Body of pancreas (tissue), 4 donors: Measurements from ENCODE around the gene GRIK4. TPM values are rescaled to one million over a fixed set of nuclear protein-coding genes. Genes with fewer than 3 reads are reported as not detected.
A peak's percentile ranks its signal among the peaks of the same experiment; 100 is the strongest.
"Not testable (repeated sequence)": the region's sequence is repeated elsewhere in the genome, so short reads cannot be mapped to it uniquely, and the experiment has no call there.

ENCODE experiments used
- ATAC-seq: fragments of 150-250 bp; one replicate; pipeline ENCODE4 v1.9.1; 2016
- DNase-seq, 4 donors: peaks; one replicate each; pipeline ENCODE4 v3.0.0-alpha.2; 2019
- H3K27ac ChIP-seq, 4 donors: fragments of 200-600 bp; sonication (generic); 1 replicate in 3 of 4; 2 replicates in 1 of 4; pipeline versions ENCODE4 v1.5.1 to v1.6.1; 2016 to 2019; ENCODE audit warnings: mild to moderate bottlenecking in 1 of 4, mixed read lengths in 1 of 4, moderate library complexity in 1 of 4
- H3K27me3 ChIP-seq, 2 donors: fragments of 200-600 bp; sonication (generic); one replicate each; pipeline ENCODE4 v1.6.0; 2016; ENCODE audit warnings: mild to moderate bottlenecking in 1 of 2
- H3K36me3 ChIP-seq, 2 donors: fragments of 200-600 bp; sonication (generic); replicated peaks in 1 of 2; 2 replicates each; pipeline ENCODE4 v1.5.1; 2016; ENCODE audit warnings: low read depth in 2 of 2; ENCODE audit not compliant: insufficient read depth in 1 of 2
- H3K4me1 ChIP-seq: fragments of 200-600 bp; sonication (generic); one replicate; pipeline ENCODE4 v1.6.0; 2016
- H3K4me3 ChIP-seq, 2 donors: fragments of 200-600 bp; sonication (generic); 1 replicate in 1 of 2; 2 replicates in 1 of 2; pipeline ENCODE4 v1.5.1; 2016 to 2019
- H3K9me3 ChIP-seq, 3 donors: fragments of 200-600 bp; sonication (generic); 1 replicate in 2 of 3; 2 replicates in 1 of 3; pipeline ENCODE4 v1.5.1; 2016
- CTCF ChIP-seq, 7 experiments: fragments of 450-650 bp in 4 of 7; fragments of 200-600 bp in 3 of 7; sonication (generic) in 3 of 7; IDR thresholded peaks; one replicate each; pipeline ENCODE4 v1.5.1; 2016 to 2019; ENCODE audit warnings: antibody characterized with exemption in 7 of 7
- POLR2A ChIP-seq, 3 donors: fragments of 450-650 bp; IDR thresholded peaks; one replicate each; pipeline ENCODE4 v1.6.1; 2016; ENCODE audit warnings: antibody characterized with exemption in 3 of 3, mild to moderate bottlenecking in 2 of 3
- WGBS, 2 donors: methylation state at CpG; one replicate each; pipeline ENCODE4 v1.1.5; 2017; 5-methylcytosine and 5-hydroxymethylcytosine counted together
- intact Hi-C: fragments of 100-400 bp; cut with DNase I; formaldehyde crosslinking; loops from one replicate; pipeline ENCODE4 v1.15.1; 2023
- total RNA-seq, 2 donors: library from RNA; depleted of rRNA; stranded (reverse); fragments of >200 nt; gene quantifications; one replicate each; pipeline ENCODE4 v1.1.0, GENCODE V29; 2016

Gene GRIK4
- total RNA-seq, 2 donors from 2014 or later: not detected

GRCh38 chr11:120499859-120500258 is 11.7 kb upstream of the GRIK4 start:
- H3K4me1 ChIP-seq: no peaks in the 10 kb centered on the region
- H3K36me3 ChIP-seq: no peaks in the 10 kb centered on the region
- ATAC-seq: no peak
- intact Hi-C loops: no loop called here
- no peak for TF ChIP-seq POLR2A (IDR thresholded peaks at IDR 0.05)
- no peak for TF ChIP-seq CTCF (IDR thresholded peaks at IDR 0.05)
- no peaks in the 10 kb centered on the region for H3K27me3 ChIP-seq
- no peak for DNase-seq
- H3K27ac ChIP-seq: no peak overlapping the region
- no peaks in the 10 kb centered on the region for H3K9me3 ChIP-seq
- WGBS, 2 donors: 56 to 77% methylated on average over 5 of the region's 5 CpGs
- H3K4me3 ChIP-seq: no peak overlapping the region

GRCh38 chr11:120500414-120501071 is 11.0 kb upstream of the GRIK4 start:
- ATAC-seq (no peak), DNase-seq (peak in 1 of 4 donors; percentile 9)
- no peak overlapping the region for H3K27ac ChIP-seq
- H3K36me3 ChIP-seq: no peaks in the 10 kb centered on the region
- no peak overlapping the region for H3K4me3 ChIP-seq
- no peak for TF ChIP-seq POLR2A (IDR thresholded peaks at IDR 0.05)
- TF ChIP-seq CTCF (IDR thresholded peaks at IDR 0.05): no peak
- no peaks in the 10 kb centered on the region for H3K4me1 ChIP-seq
- no peaks in the 10 kb centered on the region for H3K27me3 ChIP-seq
- H3K9me3 ChIP-seq: no peaks in the 10 kb centered on the region
- intact Hi-C loops: no loop called here
- 43 to 66% methylated on average over 13 to 14 of the region's 14 CpGs for whole genome bisulfite sequencing, 2 donors

- no peak for DNase-seq
- H3K27me3 ChIP-seq: no peaks in the 10 kb centered on the region
- no peak overlapping the region for H3K27ac ChIP-seq
- WGBS, 2 donors: 23 to 28% methylated on average over 2 of the region's 2 CpGs
- H3K4me3 ChIP-seq: no peak overlapping the region
- TF ChIP-seq POLR2A (IDR thresholded peaks at IDR 0.05) (no peak), CTCF (IDR thresholded peaks at IDR 0.05) (no peak)
- no peaks in the 10 kb centered on the region for H3K4me1 ChIP-seq
- ATAC-seq: no peak
- intact Hi-C loops: no loop called here
- H3K36me3 ChIP-seq: no peaks in the 10 kb centered on the region
- no peaks in the 10 kb centered on the region for H3K9me3 ChIP-seq
Observed at GRCh38 chr11:120501440-120501839, 10.1 kb upstream of the GRIK4 start.

GRCh38 chr11:120501976-120502755 is 9.4 kb upstream of the GRIK4 start:
- H3K9me3 ChIP-seq: no peaks in the 10 kb centered on the region
- intact Hi-C loops: no loop called here
- no peak for DNase-seq
- TF ChIP-seq POLR2A (IDR thresholded peaks at IDR 0.05) (no peak), CTCF (IDR thresholded peaks at IDR 0.05) (no peak)
- 35 to 38% methylated on average over 5 of the region's 5 CpGs for WGBS, 2 donors
- no peak overlapping the region for H3K4me3 ChIP-seq
- H3K27ac ChIP-seq: no peak overlapping the region
- no peaks in the 10 kb centered on the region for H3K36me3 ChIP-seq
- no peaks in the 10 kb centered on the region for H3K27me3 ChIP-seq
- ATAC-seq: no peak
- no peaks in the 10 kb centered on the region for H3K4me1 ChIP-seq

GRCh38 chr11:120503529-120503928 is 8.0 kb upstream of the GRIK4 start:
- DNase-seq, H3K36me3 ChIP-seq, H3K4me1 ChIP-seq, H3K4me3 ChIP-seq, H3K9me3 ChIP-seq, H3K27ac ChIP-seq, intact Hi-C loops, ATAC-seq, H3K27me3 ChIP-seq: not testable (repeated sequence)
- WGBS, 2 donors: 45 to 63% methylated on average over 3 of the region's 3 CpGs
